Measurements from ENCODE around the gene UBB.
A peak's percentile ranks its signal among the peaks of the same experiment; 100 is the strongest.

The UBB gene

DNA sequence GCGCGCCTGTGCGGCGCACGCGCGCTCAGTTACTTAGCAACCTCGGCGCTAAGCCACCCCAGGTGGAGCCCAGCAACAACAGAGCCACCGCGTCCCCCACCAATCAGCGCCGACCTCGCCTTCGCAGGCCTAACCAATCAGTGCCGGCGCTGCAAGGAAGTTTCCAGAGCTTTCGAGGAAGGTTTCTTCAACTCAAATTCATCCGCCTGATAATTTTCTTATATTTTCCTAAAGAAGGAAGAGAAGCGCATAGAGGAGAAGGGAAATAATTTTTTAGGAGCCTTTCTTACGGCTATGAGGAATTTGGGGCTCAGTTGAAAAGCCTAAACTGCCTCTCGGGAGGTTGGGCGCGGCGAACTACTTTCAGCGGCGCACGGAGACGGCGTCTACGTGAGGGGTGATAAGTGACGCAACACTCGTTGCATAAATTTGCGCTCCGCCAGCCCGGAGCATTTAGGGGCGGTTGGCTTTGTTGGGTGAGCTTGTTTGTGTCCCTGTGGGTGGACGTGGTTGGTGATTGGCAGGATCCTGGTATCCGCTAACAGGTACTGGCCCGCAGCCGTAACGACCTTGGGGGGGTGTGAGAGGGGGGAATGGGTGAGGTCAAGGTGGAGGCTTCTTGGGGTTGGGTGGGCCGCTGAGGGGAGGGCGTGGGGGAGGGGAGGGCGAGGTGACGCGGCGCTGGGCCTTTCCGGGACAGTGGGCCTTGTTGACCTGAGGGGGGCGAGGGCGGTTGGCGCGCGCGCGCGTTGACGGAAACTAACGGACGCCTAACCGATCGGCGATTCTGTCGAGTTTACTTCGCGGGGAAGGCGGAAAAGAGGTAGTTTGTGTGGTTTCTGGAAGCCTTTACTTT lies at the start of gene UBB:
TSS of gene UBB (plus strand) at position 452 of the 856 bp plus-strand sequence. CDS start 817 bp downstream, outside the sequence.
- peak; percentile 96 for DNase-seq

- DNase-seq: no peak
Measured at GRCh38 chr17:16338391-16338790, 42.5 kb upstream of the UBB start.

GRCh38 chr17:16339402-16339801 lies 41.5 kb upstream of the UBB start:
- no peak for DNase-seq

GRCh38 chr17:16339959-16340358 lies 40.9 kb upstream of the UBB start:
- no peak for DNase-seq

GRCh38 chr17:16342979-16343378 lies 37.9 kb upstream of the UBB start:
- DNase-seq: peak; percentile 71

DNA sequence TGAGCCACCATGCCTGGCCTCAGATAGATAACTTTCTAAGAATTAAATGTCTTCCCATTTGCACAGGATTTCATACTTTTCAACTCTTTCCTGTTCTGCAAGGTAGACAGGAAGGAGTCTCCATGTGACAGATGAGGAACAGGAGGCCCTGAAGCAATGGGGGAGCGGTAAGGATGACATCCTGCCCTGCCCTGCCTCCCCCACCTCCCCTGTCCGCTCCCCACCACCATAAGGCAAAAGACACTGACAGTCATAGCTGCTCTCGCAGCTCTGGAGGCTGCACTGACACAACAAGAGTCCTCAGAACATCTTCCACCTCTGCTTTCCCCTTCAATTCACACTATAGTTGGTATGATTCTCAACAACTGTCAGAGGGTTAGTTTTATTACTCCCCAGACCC lies 37.3 kb upstream of the UBB start:
- no peak for DNase-seq

DNA sequence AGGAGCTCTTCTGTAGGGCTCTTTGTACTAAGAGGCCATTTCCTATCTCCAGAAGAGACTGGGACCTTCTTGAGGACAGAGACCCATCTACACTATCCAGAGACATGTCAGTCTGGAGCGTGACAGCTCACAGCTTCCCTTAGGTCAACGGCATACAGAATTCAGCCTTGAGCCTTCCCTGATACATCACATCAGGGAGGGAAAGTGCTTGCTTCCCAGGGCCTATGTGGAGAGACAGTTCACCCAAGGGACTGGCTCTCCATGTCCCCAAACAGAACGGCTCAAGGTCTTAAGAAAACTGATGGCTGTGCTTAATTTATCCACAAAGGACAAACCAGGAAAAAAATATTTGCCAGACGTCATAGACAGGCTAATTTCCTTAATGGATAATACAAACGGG lies 35.3 kb upstream of the UBB start:
- DNase-seq: no peak

- no peak for DNase-seq
Measured at GRCh38 chr17:16346721-16347271, 34.1 kb upstream of the UBB start.

DNA sequence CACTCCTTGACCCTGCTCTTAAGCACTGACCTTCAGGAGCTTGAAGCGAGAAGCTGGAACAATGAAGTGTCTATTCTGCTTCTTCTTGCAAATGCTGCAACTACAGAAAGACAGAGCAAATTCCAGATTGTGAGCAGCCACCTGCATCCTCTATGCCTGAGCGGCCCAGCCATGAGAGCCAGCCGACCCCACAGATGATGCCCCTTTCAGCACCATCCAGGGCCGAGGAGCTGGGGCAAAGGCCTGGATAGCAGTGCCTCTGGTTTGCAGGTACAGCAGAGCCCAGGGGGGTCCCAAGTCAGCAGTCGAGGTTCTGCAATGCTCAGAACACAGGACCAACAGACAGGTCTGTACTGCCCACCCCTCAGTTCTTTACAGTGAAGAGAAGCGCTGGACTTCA lies 32.3 kb upstream of the UBB start:
- DNase-seq: no peak

GRCh38 chr17:16349431-16349830 lies 31.5 kb upstream of the UBB start:
- DNase-seq: no peak

GRCh38 chr17:16351831-16352230 lies 29.1 kb upstream of the UBB start:
- DNase-seq: no peak

DNA sequence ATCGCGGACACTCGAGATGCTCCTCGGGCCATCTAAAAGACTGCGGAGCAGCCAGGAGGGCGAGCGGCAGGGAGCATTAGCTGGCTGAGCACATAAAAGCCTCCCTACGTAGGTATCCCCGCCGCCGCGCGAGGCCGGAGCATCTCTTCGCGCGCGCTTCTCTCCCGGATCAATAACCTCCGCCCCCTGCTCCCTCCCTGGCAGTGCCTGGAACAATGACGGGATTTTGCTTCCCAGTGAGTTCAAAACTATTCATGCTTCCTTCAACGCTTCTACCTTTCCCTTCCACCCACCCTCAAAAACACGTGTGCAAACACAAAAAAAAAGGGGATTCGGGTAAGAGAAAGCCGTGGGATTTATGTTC lies 28.6 kb upstream of the UBB start:
- DNase-seq: peak; percentile 85

DNA sequence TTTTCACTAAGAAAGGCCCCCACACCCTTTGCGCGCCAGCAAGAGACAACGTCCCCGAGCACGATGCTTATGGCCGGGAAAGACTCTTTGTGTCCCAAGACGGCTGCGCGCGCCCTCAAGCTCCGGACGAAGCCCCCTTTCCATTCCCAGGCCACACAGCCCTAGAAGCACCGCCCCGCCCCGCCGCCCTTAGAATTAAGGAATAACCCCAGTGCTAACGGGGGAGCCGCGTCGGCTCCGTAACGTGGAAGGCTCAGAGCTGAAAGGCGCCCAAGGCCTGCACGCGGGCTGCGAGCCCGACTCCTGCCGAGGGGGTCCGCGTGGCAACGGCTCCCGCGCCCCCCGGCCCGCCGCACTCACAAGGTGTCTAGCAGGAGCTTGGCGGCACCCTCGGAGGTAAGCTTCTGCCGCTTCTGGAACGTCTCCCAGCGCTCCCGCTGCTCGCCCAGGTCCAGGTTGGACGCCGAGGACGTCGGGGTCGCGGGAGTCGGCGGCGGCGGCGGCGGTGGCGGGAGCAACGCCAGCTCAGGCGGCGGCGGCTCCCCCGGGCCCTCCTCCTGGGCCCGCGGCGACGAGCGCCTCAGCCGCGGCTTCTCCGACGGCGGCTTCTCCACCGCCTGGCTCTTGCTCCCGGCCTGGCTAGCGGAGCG lies 28.1 kb upstream of the UBB start:
- peak; percentile 85 for DNase-seq

- no peak for DNase-seq
Measured at GRCh38 chr17:16353317-16354174, 27.3 kb upstream of the UBB start, which contains the start of gene CENPV. CENPV (minus strand) TSS chr17:16353469; CDS start chr17:16353436, 33 bp downstream.

- DNase-seq: no peak
Measured at GRCh38 chr17:16354585-16354984, 26.3 kb upstream of the UBB start.

DNA sequence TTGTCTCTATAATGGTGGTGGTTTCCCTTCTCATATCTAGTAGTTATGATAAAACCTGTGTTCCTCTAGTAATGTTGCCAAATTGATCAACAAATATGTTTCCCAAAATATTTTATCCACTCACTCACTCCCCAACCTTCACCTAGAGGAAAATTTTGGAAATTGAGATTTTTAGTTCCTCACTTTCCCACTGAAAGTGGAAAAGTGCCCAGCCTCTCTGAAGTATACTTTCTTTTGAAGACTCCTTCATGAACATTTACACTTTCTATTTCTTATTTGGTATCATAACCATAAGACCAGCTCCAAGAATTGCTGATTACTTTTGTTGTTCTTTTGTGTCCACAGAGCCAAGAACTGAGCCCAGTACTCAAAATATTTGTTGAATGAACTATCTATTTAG lies 22.5 kb upstream of the UBB start:
- DNase-seq: no peak

- no peak for DNase-seq
Measured at GRCh38 chr17:16361874-16362273, 19.0 kb upstream of the UBB start.

GRCh38 chr17:16363749-16364536 lies 16.9 kb upstream of the UBB start:
- peak; percentile 88 for DNase-seq

GRCh38 chr17:16364625-16365024 lies 16.3 kb upstream of the UBB start:
- DNase-seq: no peak

GRCh38 chr17:16371742-16372141 lies 9.1 kb upstream of the UBB start:
- no peak for DNase-seq

GRCh38 chr17:16374146-16374938 lies 6.5 kb upstream of the UBB start:
- DNase-seq: no peak
